HS-5 (cell line): ENCODE results near the gene MGAT4A.

Experiments
- DNase-seq: peaks from one replicate; pipeline ENCODE4 v3.0.0-alpha.2; 2012; ENCODE audit warnings: low read depth

MGAT4A gene

GRCh38 chr2:98731041-98731893 is at the start of gene MGAT4A:
MGAT4A (minus strand) TSS chr2:98731132; CDS start chr2:98726332, 4,800 bp downstream.
- peak; percentile 32 for DNase-seq

GRCh38 chr2:98778741-98779483 is 48.0 kb upstream of the MGAT4A start:
- DNase-seq = no peak

- DNase-seq = no peak
These were observed 47.2 kb upstream of the MGAT4A start for GRCh38 chr2:98778151-98778550.

- DNase-seq = no peak
These were observed 46.8 kb upstream of the MGAT4A start for GRCh38 chr2:98777710-98778109.

GRCh38 chr2:98777076-98777475 is 46.1 kb upstream of the MGAT4A start:
- DNase-seq = no peak

- no peak for DNase-seq
These were observed 45.2 kb upstream of the MGAT4A start for GRCh38 chr2:98776136-98776535.

GRCh38 chr2:98775146-98775986 is 44.4 kb upstream of the MGAT4A start:
- no peak for DNase-seq

- DNase-seq = no peak
These were observed 43.0 kb upstream of the MGAT4A start for GRCh38 chr2:98773907-98774306.

- DNase-seq = no peak
These were observed 42.2 kb upstream of the MGAT4A start for GRCh38 chr2:98773169-98773568.

- DNase-seq = no peak
These were observed 41.6 kb upstream of the MGAT4A start for GRCh38 chr2:98772536-98772935.

GRCh38 chr2:98771721-98772524 is 41.0 kb upstream of the MGAT4A start:
- DNase-seq = no peak

- no peak for DNase-seq
These were observed 40.3 kb upstream of the MGAT4A start for GRCh38 chr2:98771264-98771663.

- no peak for DNase-seq
These were observed 38.9 kb upstream of the MGAT4A start for GRCh38 chr2:98769784-98770183.

GRCh38 chr2:98769114-98769476 is 38.2 kb upstream of the MGAT4A start:
- no peak for DNase-seq

- DNase-seq = no peak
These were observed 37.6 kb upstream of the MGAT4A start for GRCh38 chr2:98768384-98769113.

- no peak for DNase-seq
These were observed 33.6 kb upstream of the MGAT4A start for GRCh38 chr2:98764499-98764898.

GRCh38 chr2:98763209-98763951 is 32.4 kb upstream of the MGAT4A start:
- no peak for DNase-seq

GRCh38 chr2:98761909-98762308 is 31.0 kb upstream of the MGAT4A start:
- no peak for DNase-seq

GRCh38 chr2:98761267-98761781 is 30.4 kb upstream of the MGAT4A start:
- no peak for DNase-seq
